Endothelial cell (in vitro differentiated cells): Measurements from ENCODE around the gene SF3B3. TPM values are rescaled to one million over a fixed set of nuclear protein-coding genes. Genes with fewer than 3 reads are reported as not detected.
A peak's percentile ranks its signal among the peaks of the same experiment; 100 is the strongest.
"Not testable (repeated sequence)": the region's sequence is repeated elsewhere in the genome, so short reads cannot be mapped to it uniquely, and the experiment has no call there.

ENCODE experiments used
- DNase-seq: peaks from one replicate; pipeline ENCODE4 v3.0.0; 2021; ENCODE audit warnings: low spot score
- H3K27ac Mint-ChIP-seq: one replicate; pipeline ENCODE4 v1.8.0; 2021; ENCODE audit warnings: mixed read lengths, inconsistent platforms; ENCODE audit not compliant: unreplicated experiment
- H3K27me3 Mint-ChIP-seq: one replicate; pipeline ENCODE4 v1.8.0; 2021; ENCODE audit warnings: mild to moderate bottlenecking, moderate library complexity, mixed read lengths, inconsistent platforms; ENCODE audit not compliant: unreplicated experiment
- H3K36me3 Mint-ChIP-seq: one replicate; pipeline ENCODE4 v1.8.0; 2021; ENCODE audit warnings: mild to moderate bottlenecking, low read depth, mixed read lengths, inconsistent platforms; ENCODE audit not compliant: unreplicated experiment
- H3K4me1 Mint-ChIP-seq: one replicate; pipeline ENCODE4 v1.8.0; 2021; ENCODE audit warnings: mild to moderate bottlenecking, mixed read lengths, inconsistent platforms; ENCODE audit not compliant: unreplicated experiment
- H3K4me3 Mint-ChIP-seq: one replicate; pipeline ENCODE4 v1.8.0; 2021; ENCODE audit warnings: mild to moderate bottlenecking, mixed read lengths, inconsistent platforms; ENCODE audit not compliant: unreplicated experiment
- H3K9me3 Mint-ChIP-seq: one replicate; pipeline ENCODE4 v1.8.0; 2021; ENCODE audit warnings: mixed read lengths, inconsistent platforms; ENCODE audit not compliant: unreplicated experiment
- total RNA-seq: library from RNA; stranded (reverse); fragmentation: NEBNext Ultra II Directional; extraction: Animal tissue kit (Norgen Biotek cat#: 25700); gene quantifications from one replicate; pipeline ENCODE4 v1.2.1, GENCODE V29; 2021; ENCODE audit not compliant: unreplicated experiment
- TF ChIP-seq, protein P1 (sequence below): fragments of 200-600 bp; sonication (generic); IDR thresholded peaks from one replicate; pipeline ENCODE4 v1.5.0; 2021; ENCODE audit warnings: antibody characterized with exemption; ENCODE audit not compliant: unreplicated experiment

SF3B3 gene
- total RNA-seq, 1 donor from 2014 or later: 228 TPM

DNA sequence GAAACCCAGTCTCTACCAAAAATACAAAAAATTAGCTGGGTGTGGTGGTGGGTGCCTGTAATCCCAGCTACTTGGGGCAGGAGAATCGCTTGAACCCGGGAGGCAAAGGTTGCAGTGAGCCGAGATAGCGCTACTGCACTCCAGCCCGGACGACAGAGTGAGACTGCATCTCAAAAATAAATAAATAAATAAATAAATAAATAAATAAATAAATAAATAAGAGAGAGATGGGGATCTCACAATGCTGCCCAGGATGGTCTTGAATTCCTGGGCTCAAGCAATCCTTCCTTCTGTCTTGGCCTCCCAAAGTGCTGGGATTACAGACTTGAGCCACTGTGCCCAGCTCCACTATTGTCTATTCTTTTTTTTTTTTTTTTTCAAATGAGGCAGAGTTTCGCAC lies 6.3 kb downstream of the SF3B3 start:
- not testable (repeated sequence) for DNase-seq, H3K4me3 Mint-ChIP-seq, H3K27ac Mint-ChIP-seq, H3K27me3 Mint-ChIP-seq, H3K9me3 Mint-ChIP-seq
- Mint-ChIP-seq H3K36me3 (peaks cover 33% of the 10 kb centered on the region), H3K4me1 (peaks cover 19% of the 10 kb centered on the region)
- TF ChIP-seq, protein P1, sequence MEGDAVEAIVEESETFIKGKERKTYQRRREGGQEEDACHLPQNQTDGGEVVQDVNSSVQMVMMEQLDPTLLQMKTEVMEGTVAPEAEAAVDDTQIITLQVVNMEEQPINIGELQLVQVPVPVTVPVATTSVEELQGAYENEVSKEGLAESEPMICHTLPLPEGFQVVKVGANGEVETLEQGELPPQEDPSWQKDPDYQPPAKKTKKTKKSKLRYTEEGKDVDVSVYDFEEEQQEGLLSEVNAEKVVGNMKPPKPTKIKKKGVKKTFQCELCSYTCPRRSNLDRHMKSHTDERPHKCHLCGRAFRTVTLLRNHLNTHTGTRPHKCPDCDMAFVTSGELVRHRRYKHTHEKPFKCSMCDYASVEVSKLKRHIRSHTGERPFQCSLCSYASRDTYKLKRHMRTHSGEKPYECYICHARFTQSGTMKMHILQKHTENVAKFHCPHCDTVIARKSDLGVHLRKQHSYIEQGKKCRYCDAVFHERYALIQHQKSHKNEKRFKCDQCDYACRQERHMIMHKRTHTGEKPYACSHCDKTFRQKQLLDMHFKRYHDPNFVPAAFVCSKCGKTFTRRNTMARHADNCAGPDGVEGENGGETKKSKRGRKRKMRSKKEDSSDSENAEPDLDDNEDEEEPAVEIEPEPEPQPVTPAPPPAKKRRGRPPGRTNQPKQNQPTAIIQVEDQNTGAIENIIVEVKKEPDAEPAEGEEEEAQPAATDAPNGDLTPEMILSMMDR: peak; percentile 2

DNA sequence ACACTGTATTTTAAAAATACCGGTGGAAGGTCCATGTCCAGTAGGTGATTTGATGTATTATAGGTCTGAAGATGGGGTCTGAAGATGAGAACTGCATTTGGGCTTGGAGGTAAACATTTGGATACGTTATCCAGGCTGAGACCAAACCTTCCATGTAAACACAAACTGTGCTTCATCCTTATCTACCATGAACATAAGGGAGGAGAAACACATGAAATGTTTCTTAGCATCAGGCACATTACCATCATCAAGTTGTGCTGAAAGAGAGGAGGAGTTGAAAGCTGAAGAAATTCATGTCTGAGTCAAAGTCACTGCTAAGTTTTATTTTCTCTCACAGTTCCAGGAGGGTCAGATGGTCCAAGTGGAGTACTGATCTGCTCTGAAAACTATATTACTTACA lies 11.4 kb downstream of the SF3B3 start:
- peaks cover 2% of the 10 kb centered on the region for H3K27me3 Mint-ChIP-seq
- H3K9me3 Mint-ChIP-seq: no peaks in the 10 kb centered on the region
- no peak overlapping the region for H3K27ac Mint-ChIP-seq
- H3K4me3 Mint-ChIP-seq: no peak overlapping the region
- peaks cover 49% of the 10 kb centered on the region for H3K36me3 Mint-ChIP-seq
- no peaks in the 10 kb centered on the region for H3K4me1 Mint-ChIP-seq
- TF ChIP-seq, protein P1: no peak
- no peak for DNase-seq

DNA sequence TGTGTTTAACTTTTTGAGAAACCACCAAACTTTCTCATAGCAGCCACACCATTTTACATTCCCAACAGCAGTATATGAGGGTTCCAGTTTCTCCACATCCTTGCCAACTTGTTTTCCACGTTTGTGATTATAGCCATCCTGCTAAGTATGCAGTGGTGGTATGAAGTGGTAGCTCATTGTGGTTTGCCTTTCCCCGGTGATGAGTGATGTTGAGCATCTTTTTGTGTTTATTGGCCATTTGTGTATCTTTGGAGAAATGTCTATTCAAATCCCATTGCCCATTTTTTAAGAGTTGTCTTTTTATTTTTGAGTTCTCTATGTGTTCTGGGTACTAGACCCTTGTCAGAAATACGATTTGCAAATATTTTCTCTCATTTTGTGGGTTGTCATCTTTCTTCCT lies 17.4 kb downstream of the SF3B3 start:
- no peaks in the 10 kb centered on the region for H3K9me3 Mint-ChIP-seq
- H3K4me1 Mint-ChIP-seq: no peaks in the 10 kb centered on the region
- no peak overlapping the region for H3K4me3 Mint-ChIP-seq
- H3K27ac Mint-ChIP-seq: no peak overlapping the region
- TF ChIP-seq, protein P1: no peak
- no peaks in the 10 kb centered on the region for H3K27me3 Mint-ChIP-seq
- no peak for DNase-seq
- H3K36me3 Mint-ChIP-seq: peaks cover 31% of the 10 kb centered on the region

DNA sequence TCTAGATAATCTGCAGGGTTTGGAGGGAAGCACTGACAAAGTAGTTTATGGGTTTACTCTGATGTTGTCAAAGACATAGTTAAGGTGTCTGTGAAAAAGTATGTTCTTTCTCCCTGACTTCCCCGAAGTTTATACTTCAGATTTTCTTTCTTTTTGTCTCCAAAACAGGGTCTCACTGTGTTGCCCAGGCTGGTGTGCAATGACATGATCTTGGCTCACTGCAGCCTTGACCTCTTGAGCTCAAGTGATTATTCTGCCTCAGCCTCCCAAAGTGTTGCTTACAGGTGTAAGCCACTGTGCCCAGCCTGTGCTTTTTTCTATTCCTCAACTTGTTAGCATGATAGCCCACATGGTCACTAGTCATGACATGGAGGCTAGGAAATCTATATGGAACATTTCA lies 20.9 kb downstream of the SF3B3 start:
- TF ChIP-seq, protein P1: no peak
- no peak for DNase-seq
- Mint-ChIP-seq H3K4me3 (no peak overlapping the region), H3K27ac (no peak overlapping the region), H3K36me3 (peaks cover 24% of the 10 kb centered on the region), H3K4me1 (no peaks in the 10 kb centered on the region), H3K9me3 (no peaks in the 10 kb centered on the region), H3K27me3 (no peaks in the 10 kb centered on the region)

DNA sequence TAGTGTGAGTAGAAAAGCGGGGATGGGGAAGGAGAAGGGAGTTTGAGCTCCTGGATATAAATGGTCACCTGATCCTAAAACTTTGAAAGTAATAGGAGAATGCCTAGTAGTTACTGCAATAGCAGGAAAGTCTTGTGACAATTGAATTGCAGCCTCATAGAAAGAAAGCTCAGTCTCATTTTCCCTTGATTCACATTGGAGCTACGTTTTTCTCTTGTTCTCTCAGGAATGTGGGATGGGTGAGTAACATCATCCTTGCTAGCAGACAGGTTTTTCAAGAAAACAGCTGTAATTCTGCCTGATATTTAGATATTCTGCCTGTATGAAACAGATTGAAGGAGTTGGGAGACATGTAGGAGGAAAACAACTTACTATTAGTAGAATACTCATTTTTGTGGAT lies 25.3 kb downstream of the SF3B3 start:
- DNase-seq: no peak
- Mint-ChIP-seq H3K4me3 (no peak overlapping the region), H3K27ac (no peak overlapping the region), H3K27me3 (no peaks in the 10 kb centered on the region), H3K9me3 (no peaks in the 10 kb centered on the region), H3K36me3 (peaks cover 43% of the 10 kb centered on the region), H3K4me1 (no peaks in the 10 kb centered on the region)
- TF ChIP-seq, protein P1: no peak
